ENCODE data around the gene CDC26.

CDC26 gene

DNA sequence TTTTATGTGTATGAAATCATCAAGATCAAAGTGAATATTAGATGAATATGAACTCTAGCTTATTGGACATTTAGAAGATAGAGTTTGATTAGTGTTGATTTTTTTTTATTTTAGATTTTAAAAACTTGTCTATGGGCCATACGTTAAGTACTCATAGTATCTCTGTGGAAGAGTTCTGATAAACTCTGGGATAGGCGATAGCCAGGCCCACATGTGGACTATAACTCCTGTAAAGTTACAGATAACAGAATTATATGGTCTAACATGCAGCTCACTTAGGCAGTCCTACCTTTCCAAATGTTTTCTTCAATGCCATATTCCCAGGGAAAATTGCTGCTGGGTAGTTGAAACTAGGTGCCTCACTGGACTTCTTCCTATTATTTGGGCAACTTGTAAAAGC, 43.7 kb downstream of the CDC26 start:
- Histone ChIP-seq H3K36me3 (replicated peaks; ENCODE audit: low read depth, low read length) (peaks cover 8% of the 10 kb centered on the region), H3K27me3 (ENCODE audit: low read depth, low read length) (no peaks in the 10 kb centered on the region), H2AFZ (ENCODE audit: low read depth, low read length) (no peak overlapping the region), H3K4me2 (ENCODE audit: low read length) (no peak overlapping the region), H3K9ac (ENCODE audit: low read length) (no peak overlapping the region), H3K9me3 (ENCODE audit: insufficient read depth, low read length) (no peaks in the 10 kb centered on the region), H4K20me1 (ENCODE audit: insufficient read depth, low read length) (peaks cover 23% of the 10 kb centered on the region), H3K4me3 (ENCODE audit: low read length) (no peak overlapping the region), H3K4me1 (ENCODE audit: low read length) (peaks cover 30% of the 10 kb centered on the region), H3K79me2 (ENCODE audit: low read length) (peaks cover 9% of the 10 kb centered on the region; the same call in 1 of the 2 replicates), H3K27ac (ENCODE audit: low read length) (no peak overlapping the region)
- TF ChIP-seq EZH2phosphoT487 (IDR thresholded peaks at IDR 0.05; ENCODE audit: low read depth): no peak
- TF ChIP-seq, protein P1, sequence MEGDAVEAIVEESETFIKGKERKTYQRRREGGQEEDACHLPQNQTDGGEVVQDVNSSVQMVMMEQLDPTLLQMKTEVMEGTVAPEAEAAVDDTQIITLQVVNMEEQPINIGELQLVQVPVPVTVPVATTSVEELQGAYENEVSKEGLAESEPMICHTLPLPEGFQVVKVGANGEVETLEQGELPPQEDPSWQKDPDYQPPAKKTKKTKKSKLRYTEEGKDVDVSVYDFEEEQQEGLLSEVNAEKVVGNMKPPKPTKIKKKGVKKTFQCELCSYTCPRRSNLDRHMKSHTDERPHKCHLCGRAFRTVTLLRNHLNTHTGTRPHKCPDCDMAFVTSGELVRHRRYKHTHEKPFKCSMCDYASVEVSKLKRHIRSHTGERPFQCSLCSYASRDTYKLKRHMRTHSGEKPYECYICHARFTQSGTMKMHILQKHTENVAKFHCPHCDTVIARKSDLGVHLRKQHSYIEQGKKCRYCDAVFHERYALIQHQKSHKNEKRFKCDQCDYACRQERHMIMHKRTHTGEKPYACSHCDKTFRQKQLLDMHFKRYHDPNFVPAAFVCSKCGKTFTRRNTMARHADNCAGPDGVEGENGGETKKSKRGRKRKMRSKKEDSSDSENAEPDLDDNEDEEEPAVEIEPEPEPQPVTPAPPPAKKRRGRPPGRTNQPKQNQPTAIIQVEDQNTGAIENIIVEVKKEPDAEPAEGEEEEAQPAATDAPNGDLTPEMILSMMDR (IDR thresholded peaks at IDR 0.05; ENCODE audit: low read depth, low read length): no peak

DNA sequence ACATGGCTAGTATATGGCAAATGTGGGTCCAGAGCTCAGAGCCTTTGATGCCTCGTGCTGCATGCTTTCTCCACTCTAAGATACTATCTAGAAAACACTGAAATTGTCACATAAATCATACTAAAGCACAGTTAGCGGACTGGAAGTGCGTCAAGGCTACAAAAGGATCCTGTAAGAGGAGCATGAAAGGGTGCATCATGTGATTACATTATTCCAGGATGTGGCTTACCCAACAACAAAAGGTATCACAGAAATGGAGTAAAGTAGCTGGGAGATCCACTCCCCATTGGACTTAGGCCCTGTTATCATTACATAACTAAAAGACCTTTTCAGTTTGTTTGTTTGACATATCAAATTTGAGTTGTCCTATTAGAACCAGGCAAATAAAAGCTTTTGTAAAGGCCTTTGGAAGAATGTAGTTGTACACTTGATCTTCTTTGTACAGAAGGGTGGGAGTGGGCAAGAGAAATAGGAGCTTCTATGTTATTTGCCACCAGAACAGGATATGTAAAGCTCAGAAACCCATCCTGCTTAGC, 47.2 kb downstream of the CDC26 start:
- Histone ChIP-seq H3K27ac (ENCODE audit: low read length) (no peak overlapping the region), H4K20me1 (ENCODE audit: insufficient read depth, low read length) (peaks cover 12% of the 10 kb centered on the region), H3K4me1 (ENCODE audit: low read length) (peaks cover 28% of the 10 kb centered on the region), H3K4me3 (ENCODE audit: low read length) (no peak overlapping the region), H3K79me2 (ENCODE audit: low read length) (peaks cover 8% of the 10 kb centered on the region; the same call in 1 of the 2 replicates), H3K9ac (ENCODE audit: low read length) (no peak overlapping the region), H3K36me3 (replicated peaks; ENCODE audit: low read depth, low read length) (peaks cover 25% of the 10 kb centered on the region), H3K9me3 (ENCODE audit: insufficient read depth, low read length) (no peaks in the 10 kb centered on the region), H2AFZ (ENCODE audit: low read depth, low read length) (no peak overlapping the region), H3K27me3 (ENCODE audit: low read depth, low read length) (no peaks in the 10 kb centered on the region), H3K4me2 (ENCODE audit: low read length) (no peak overlapping the region)
- TF ChIP-seq, protein P1 (IDR thresholded peaks at IDR 0.05; ENCODE audit: low read depth, low read length): no peak

DNA sequence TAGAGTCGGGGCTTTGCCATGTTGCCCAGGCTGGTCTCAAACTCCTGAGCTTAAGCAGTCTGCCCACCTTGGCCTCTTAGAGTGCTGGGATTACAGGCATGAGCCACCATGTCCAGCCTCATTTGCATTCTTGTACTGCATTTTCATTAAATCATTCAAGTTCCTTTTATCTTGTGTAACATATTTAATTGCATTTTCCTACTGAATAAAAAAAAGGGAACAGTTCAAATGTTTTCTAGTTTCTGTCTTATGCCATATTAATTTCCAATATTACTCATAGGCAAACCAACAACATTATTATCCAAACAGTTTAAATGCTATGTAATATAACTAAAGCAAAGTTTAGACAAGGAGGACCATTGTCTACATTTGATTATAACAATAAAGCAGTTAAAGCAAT, 47.9 kb downstream of the CDC26 start:
- no peak for TF ChIP-seq EZH2phosphoT487 (IDR thresholded peaks at IDR 0.05; ENCODE audit: low read depth)
- TF ChIP-seq, protein P1 (IDR thresholded peaks at IDR 0.05; ENCODE audit: low read depth, low read length): no peak
- no peaks in the 10 kb centered on the region for H3K27me3 ChIP-seq (ENCODE audit: low read depth, low read length)
- H3K4me1 ChIP-seq (ENCODE audit: low read length): peaks cover 27% of the 10 kb centered on the region
- no peak overlapping the region for H3K4me2 ChIP-seq (ENCODE audit: low read length)
- no peak overlapping the region for H2AFZ ChIP-seq (ENCODE audit: low read depth, low read length)
- no peak overlapping the region for H3K4me3 ChIP-seq (ENCODE audit: low read length)
- peaks cover 14% of the 10 kb centered on the region for H3K79me2 ChIP-seq (ENCODE audit: low read length)
- H3K27ac ChIP-seq (ENCODE audit: low read length): no peak overlapping the region
- peaks cover 25% of the 10 kb centered on the region for H3K36me3 ChIP-seq (replicated peaks; ENCODE audit: low read depth, low read length)
- H3K9me3 ChIP-seq (ENCODE audit: insufficient read depth, low read length): no peaks in the 10 kb centered on the region
- H3K9ac ChIP-seq (ENCODE audit: low read length): no peak overlapping the region
- H4K20me1 ChIP-seq (ENCODE audit: insufficient read depth, low read length): peaks cover 7% of the 10 kb centered on the region

DNA sequence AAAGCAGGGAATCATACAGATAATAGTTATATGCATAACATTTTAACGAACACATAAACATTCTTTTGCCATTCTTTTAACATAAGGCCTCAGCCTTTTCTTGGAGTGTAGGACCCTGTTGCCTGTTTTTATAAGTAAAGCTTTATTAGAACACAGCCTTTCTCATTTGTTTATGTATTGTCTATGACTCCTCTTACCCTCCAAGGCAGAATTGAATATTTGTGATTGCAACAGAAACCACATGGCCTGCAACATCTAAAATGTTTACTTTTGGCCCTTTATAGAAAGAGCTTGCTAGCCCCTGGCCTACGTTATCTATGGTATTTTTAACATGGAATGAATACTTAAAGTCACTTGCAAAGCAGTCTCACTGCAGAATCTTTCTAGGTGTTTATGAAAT, 51.4 kb downstream of the CDC26 start:
- Histone ChIP-seq H3K36me3 (replicated peaks; ENCODE audit: low read depth, low read length) (peaks cover 23% of the 10 kb centered on the region), H3K4me1 (ENCODE audit: low read length) (peaks cover 35% of the 10 kb centered on the region), H2AFZ (ENCODE audit: low read depth, low read length) (no peak overlapping the region), H3K27me3 (ENCODE audit: low read depth, low read length) (no peaks in the 10 kb centered on the region), H3K79me2 (ENCODE audit: low read length) (peaks cover 36% of the 10 kb centered on the region), H3K9ac (ENCODE audit: low read length) (no peak overlapping the region), H3K27ac (ENCODE audit: low read length) (no peak overlapping the region), H4K20me1 (ENCODE audit: insufficient read depth, low read length) (peaks cover 11% of the 10 kb centered on the region), H3K9me3 (ENCODE audit: insufficient read depth, low read length) (no peaks in the 10 kb centered on the region), H3K4me2 (ENCODE audit: low read length) (no peak overlapping the region), H3K4me3 (ENCODE audit: low read length) (no peak overlapping the region)
- TF ChIP-seq, protein P1 (IDR thresholded peaks at IDR 0.05; ENCODE audit: low read depth, low read length): no peak
- TF ChIP-seq EZH2phosphoT487 (IDR thresholded peaks at IDR 0.05; ENCODE audit: low read depth): no peak

Measured in OCI-LY3 (cell line).